Stimulated activated naive B cell treated with anti-CD40 and anti-IgM and Interleukin-4, amounts not matched to agents 10 μg/mL and 1 μg/mL and 100 μg/mL, for 72 hours (primary cell): Measurements from ENCODE around the gene MACROH2A2.
"Not testable (repeated sequence)": the region's sequence is repeated elsewhere in the genome, so short reads cannot be mapped to it uniquely, and the experiment has no call there.

Source experiments
- ATAC-seq, 2 donors: fragments of 150-1000 bp; cut with Tn5 transposase; replicated peaks; 2 replicates each; pipeline ENCODE4 v1.10.0; 2021; ENCODE audit warnings: moderate library complexity in 1 of 2
- DNase-seq: peaks from one replicate; pipeline ENCODE4 v3.0.0; 2021
- H3K27ac Mint-ChIP-seq: one replicate; pipeline ENCODE4 v1.8.0; 2022; ENCODE audit warnings: mild to moderate bottlenecking, mixed read lengths
- H3K27me3 Mint-ChIP-seq, 2 donors: one replicate each; pipeline ENCODE4 v1.8.0; 2022; ENCODE audit warnings: mixed read lengths in 2 of 2
- H3K36me3 Mint-ChIP-seq, 2 donors: one replicate each; pipeline ENCODE4 v1.8.0; 2022; ENCODE audit warnings: mixed read lengths in 2 of 2, mild to moderate bottlenecking in 1 of 2
- H3K4me1 Mint-ChIP-seq, 2 donors: one replicate each; pipeline ENCODE4 v1.8.0; 2022; ENCODE audit warnings: mixed read lengths in 2 of 2, mild to moderate bottlenecking in 1 of 2
- H3K4me3 Mint-ChIP-seq, 2 donors: one replicate each; pipeline ENCODE4 v1.8.0; 2022; ENCODE audit warnings: mild to moderate bottlenecking in 2 of 2, mixed read lengths in 2 of 2, moderate library complexity in 1 of 2
- H3K9me3 Mint-ChIP-seq, 2 donors: one replicate each; pipeline ENCODE4 v1.8.0; 2022; ENCODE audit warnings: mixed read lengths in 2 of 2, mild to moderate bottlenecking in 1 of 2

Gene MACROH2A2

DNA sequence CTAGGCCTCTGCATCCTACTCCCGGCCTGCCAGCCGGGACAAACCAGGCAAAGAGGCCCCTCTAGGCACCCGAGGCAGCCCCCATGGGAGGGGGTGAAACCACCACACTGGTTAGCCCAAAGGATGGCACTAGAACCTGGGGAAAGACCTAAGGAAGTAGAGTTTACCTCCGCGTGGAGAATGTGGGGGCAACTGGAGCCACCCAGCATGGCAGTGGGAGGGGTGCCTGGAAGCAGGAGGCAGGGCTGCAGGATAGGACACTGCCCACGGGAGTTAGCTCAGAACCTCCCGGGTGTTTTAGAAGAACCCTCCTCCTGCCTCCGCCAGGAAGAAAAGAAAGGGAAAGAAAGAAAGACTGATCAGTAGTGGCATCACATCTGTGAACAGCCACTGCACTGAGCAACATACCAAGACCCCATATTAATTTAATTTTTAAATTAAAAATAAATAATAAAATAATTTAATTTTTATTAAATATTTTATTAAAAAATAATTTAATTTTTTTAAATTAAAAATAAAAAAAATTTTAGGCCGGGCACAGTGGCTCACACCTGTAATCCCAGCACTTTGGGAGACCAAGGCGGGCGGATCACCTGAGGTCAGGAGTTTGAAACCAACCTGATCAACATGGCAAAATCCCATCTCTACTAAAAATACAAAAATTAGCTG is 68.8 kb downstream of the MACROH2A2 start:
- no peaks in the 10 kb centered on the region for H3K27me3 Mint-ChIP-seq
- H3K4me1 Mint-ChIP-seq: peaks cover 2 to 8% of the 10 kb centered on the region in 2 donors
- DNase-seq (no peak), ATAC-seq (no peak)
- H3K27ac Mint-ChIP-seq: no peak overlapping the region
- peaks cover 19 to 25% of the 10 kb centered on the region in 2 donors for H3K36me3 Mint-ChIP-seq
- H3K9me3 Mint-ChIP-seq: no peaks in the 10 kb centered on the region
- H3K4me3 Mint-ChIP-seq: no peak overlapping the region

DNA sequence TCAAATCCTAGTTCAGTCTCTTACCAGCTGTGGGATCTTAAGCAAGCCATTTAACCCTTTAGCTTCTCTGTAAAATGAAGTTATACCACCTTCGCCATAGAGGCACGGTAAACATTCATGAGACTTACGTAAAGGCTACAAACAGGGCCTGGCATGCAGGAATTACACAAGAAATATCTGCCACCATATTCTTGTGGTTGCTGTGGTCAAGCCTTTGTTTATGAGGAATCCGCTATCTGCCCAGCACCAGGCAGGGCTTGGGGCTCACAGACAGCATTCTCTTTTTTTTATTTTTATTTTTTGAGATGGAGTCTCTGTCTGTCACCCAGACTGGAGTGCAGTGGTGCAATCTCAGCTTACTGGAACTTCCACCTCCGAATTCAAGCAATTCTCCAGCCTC is 70.1 kb downstream of the MACROH2A2 start:
- no peak for ATAC-seq
- Mint-ChIP-seq H3K27ac (no peak overlapping the region), H3K4me1 (peaks cover 2 to 9% of the 10 kb centered on the region in 2 donors), H3K27me3 (no peaks in the 10 kb centered on the region), H3K36me3 (peaks cover 17 to 20% of the 10 kb centered on the region in 2 donors), H3K9me3 (no peaks in the 10 kb centered on the region), H3K4me3 (no peak overlapping the region)
- no peak for DNase-seq

DNA sequence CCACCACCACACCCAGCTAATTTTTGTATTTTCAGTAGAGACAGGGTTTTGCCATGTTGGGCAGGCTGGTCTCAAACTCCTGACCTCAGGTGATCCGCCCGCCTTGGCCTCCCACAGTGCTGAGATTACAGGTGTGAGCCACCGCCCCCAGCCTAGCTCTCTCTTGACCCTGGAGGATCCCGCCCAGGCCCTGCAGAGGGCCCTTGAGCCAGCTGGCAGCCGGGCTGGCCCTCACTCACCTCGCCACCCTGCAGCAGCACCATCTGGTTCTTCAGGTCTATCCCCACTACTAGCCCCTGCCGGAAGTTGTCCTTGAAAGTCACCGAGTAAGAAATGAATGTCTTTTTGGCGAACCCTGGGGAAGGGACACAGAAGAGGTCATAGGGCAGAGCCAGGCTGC is 70.5 kb downstream of the MACROH2A2 start:
- H3K4me1 Mint-ChIP-seq, H3K27ac Mint-ChIP-seq, H3K4me3 Mint-ChIP-seq, H3K27me3 Mint-ChIP-seq, H3K9me3 Mint-ChIP-seq, ATAC-seq, DNase-seq: not testable (repeated sequence)
- H3K36me3 Mint-ChIP-seq: peaks cover 17 to 19% of the 10 kb centered on the region in 2 donors

DNA sequence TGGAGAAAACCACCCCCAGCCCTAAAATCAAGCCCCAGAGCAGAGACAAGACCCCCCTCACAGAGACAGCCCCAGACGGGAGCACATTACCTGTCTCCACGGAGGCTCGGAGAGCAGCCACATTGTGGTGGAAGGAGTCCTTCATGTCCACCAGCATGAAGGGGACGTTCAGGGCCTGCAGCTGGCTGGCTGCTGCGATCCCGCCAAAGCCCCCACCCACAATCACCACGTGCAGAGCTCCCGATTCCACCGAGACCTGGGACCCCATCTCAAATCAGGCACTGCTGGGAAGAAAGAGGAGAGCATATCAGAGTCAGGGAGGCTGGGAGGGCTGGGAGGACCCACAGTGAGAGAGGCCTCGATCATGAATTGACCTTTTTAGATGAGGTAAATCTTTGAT is 71.2 kb downstream of the MACROH2A2 start:
- peaks cover 2 to 9% of the 10 kb centered on the region in 2 donors for H3K4me1 Mint-ChIP-seq
- H3K36me3 Mint-ChIP-seq: peaks cover 17 to 19% of the 10 kb centered on the region in 2 donors
- DNase-seq: no peak
- no peaks in the 10 kb centered on the region for H3K9me3 Mint-ChIP-seq
- no peak for ATAC-seq
- H3K27ac Mint-ChIP-seq: no peak overlapping the region
- no peak overlapping the region for H3K4me3 Mint-ChIP-seq
- H3K27me3 Mint-ChIP-seq: no peaks in the 10 kb centered on the region

DNA sequence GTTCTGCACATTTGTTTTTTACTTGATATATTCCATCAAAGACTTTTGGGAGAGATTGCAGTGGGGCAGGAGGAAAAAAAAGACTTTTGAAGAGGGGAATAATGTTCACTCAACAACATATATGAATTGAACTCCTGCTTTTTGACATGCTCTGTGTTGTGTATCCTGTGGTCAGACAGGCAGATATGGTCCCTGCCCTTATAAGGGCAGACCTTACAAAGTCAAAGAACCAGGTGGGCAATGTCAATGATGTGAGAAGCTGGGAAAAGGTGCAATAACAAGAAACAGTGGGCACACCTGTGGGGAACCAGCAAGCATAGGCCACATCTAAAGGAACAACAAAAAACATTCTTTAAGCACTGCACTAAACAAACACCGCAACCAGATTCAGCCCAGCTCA is 71.8 kb downstream of the MACROH2A2 start:
- DNase-seq: no peak

DNA sequence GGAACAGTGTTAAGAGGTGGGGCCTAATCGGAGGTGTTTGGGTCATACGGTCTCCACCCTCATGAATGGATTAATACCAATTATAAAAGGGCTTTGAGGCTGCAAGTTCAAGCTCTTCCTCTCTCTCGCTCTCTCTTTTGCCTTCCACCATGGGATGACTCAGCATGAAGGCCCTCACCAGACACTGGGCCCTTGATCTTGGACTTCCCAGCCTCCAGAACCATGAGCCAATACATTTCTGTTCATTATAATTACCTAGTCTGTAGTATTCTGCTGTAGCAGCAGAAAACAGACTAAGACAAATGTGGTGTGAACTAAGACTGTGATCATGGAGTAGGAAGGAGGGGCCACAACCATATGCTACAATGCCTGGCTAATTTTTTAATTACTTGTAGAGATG is 72.3 kb downstream of the MACROH2A2 start:
- peaks cover 17 to 19% of the 10 kb centered on the region in 2 donors for H3K36me3 Mint-ChIP-seq
- H3K27me3 Mint-ChIP-seq: no peaks in the 10 kb centered on the region
- no peaks in the 10 kb centered on the region for H3K9me3 Mint-ChIP-seq
- ATAC-seq (no peak), DNase-seq (no peak)
- H3K27ac Mint-ChIP-seq: no peak overlapping the region
- no peak overlapping the region for H3K4me3 Mint-ChIP-seq
- H3K4me1 Mint-ChIP-seq: peaks cover 2 to 9% of the 10 kb centered on the region in 2 donors

More for the DNA sequence above, 71.8 kb downstream of the MACROH2A2 start:
- no peak for ATAC-seq
- Mint-ChIP-seq H3K27me3 (no peaks in the 10 kb centered on the region), H3K36me3 (peaks cover 17 to 19% of the 10 kb centered on the region in 2 donors), H3K9me3 (no peaks in the 10 kb centered on the region), H3K4me1 (peaks cover 2 to 9% of the 10 kb centered on the region in 2 donors), H3K4me3 (no peak overlapping the region), H3K27ac (no peak overlapping the region)

DNA sequence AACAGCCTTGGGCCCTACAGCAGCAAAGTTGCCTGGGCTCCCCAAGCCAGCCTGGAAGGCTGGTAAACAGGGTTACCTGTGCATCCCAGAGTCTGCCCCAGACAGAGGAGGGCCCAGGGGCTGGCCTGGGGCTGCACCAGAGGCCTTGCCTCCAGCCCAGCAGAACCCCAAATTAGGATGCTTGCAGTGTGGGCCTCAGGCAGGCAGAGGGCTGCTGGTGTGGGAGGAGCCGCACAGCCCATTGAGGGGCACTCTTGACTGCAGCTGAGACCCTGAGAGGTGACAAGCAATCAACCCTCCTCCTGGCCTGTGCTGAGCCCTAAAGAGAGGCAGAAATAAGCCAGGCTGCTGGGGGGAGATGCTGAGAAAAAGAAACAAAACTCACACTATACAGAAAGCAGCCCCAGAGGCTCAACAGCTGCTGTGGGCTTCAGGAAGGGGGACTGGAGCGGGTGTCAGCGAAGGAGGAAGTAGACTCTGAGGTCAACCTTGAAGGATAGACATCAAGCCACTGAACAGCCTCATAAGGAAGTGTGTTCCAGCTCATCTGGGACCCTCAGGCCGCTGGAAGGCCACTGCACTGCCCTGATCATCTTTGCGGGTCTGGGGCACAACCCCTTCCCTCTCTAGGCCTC is 73.4 kb downstream of the MACROH2A2 start:
- peaks cover 14 to 16% of the 10 kb centered on the region in 2 donors for H3K36me3 Mint-ChIP-seq
- H3K27me3 Mint-ChIP-seq: no peaks in the 10 kb centered on the region
- peak; percentile 53 to 61 for ATAC-seq
- H3K27ac Mint-ChIP-seq: no peak overlapping the region
- DNase-seq: no peak
- no peaks in the 10 kb centered on the region for H3K9me3 Mint-ChIP-seq
- H3K4me3 Mint-ChIP-seq: no peak overlapping the region
- H3K4me1 Mint-ChIP-seq: peaks cover 5 to 17% of the 10 kb centered on the region in 2 donors

DNA sequence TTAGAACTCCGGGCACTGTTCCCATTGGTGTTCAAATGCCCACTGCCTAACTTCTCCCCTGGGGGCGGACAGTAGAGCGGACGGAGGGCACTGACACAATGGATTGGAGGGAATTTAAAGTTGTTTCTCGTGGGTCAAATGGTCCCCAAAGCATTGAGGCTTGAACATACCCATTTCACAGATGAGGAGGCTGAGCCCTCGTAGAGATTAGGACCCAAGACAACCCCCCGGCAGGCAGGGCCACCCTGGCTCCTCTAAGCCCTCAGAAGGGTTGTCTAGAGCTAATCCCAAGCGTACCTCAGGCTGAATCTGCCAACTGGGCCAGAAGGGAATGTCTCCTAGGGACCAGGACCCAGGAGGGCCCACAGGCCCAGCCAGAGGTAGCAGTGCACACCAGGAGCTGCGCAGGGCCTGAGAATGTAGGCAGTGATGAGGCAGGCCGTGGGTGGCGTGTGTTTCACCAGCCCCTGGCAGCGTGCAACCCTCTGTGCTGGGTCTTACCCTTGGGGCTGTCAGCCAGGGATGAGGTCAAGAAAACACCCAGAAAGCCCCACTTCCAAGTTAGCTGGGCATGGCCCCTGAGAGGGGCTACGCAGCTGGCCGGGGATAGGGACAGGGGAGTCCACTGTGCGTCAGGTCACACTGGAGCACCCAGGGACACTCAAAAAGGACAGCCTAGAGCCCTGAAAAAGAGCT is 74.2 kb downstream of the MACROH2A2 start:
- no peak for ATAC-seq
- no peaks in the 10 kb centered on the region for H3K27me3 Mint-ChIP-seq
- H3K9me3 Mint-ChIP-seq: no peaks in the 10 kb centered on the region
- no peak overlapping the region for H3K4me3 Mint-ChIP-seq
- peaks cover 9 to 25% of the 10 kb centered on the region in 2 donors for H3K4me1 Mint-ChIP-seq
- peaks cover 13 to 14% of the 10 kb centered on the region in 2 donors for H3K36me3 Mint-ChIP-seq
- peak overlapping the region; percentile 1 for H3K27ac Mint-ChIP-seq
- no peak for DNase-seq

DNA sequence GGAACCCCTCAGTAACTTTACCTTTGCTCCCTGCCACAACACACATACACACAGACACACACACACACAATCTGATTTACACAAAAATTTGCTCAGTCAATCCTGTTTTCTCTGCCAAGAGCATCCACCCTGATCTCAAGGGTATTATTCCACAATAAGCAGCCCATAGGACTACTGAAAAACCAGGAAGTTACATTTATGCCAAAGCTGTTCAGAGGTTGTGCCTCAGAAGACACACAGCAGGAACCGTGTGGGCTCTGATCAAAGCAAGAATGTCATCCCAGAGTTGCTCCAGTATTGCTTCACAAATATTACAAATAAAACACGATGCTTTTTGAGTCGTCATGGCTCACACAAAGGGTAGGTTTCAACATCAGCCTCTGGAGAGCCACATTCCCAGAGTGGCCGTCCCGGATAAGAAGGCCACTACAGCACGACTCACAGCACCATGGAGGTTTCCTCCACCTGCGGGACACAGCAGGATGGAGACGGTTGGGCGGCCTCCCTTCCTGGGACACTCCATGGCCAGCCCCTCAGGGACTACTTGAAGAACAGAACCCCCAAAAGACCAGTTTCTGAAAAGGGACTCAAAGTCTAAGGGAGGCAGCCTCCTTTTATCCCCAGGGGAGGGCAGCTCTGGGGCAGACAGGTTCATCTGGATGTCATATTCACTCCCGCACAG is 78.4 kb downstream of the MACROH2A2 start:
- no peak for ATAC-seq
- peaks cover 23 to 39% of the 10 kb centered on the region in 2 donors for H3K4me1 Mint-ChIP-seq
- no peak for DNase-seq
- H3K27me3 Mint-ChIP-seq: peaks cover 0 to 4% of the 10 kb centered on the region in 2 donors
- no peak overlapping the region for H3K4me3 Mint-ChIP-seq
- no peak overlapping the region for H3K27ac Mint-ChIP-seq
- H3K9me3 Mint-ChIP-seq: no peaks in the 10 kb centered on the region
- peaks cover 9 to 12% of the 10 kb centered on the region in 2 donors for H3K36me3 Mint-ChIP-seq

DNA sequence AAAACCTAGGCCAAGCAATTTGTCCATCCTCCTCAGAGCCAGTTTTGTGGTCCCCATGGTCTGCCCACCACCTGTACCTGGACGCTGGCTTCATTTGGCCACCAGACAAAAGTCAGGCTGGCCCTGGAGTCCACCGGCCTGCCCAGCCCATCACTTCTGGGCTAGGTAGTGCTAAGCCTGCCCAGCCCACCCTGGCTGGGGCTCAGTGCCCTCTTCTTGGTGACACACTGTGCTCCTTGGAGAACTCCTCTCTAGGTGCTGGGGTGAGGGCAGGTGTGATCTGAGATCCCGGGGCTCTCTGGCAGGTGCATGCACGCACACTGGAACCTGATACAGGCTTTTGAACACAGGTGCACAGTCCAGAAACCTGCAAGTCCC is 78.9 kb downstream of the MACROH2A2 start:
- ATAC-seq: no peak
- Mint-ChIP-seq H3K27me3 (peaks cover 0 to 4% of the 10 kb centered on the region in 2 donors), H3K36me3 (peaks cover 9 to 13% of the 10 kb centered on the region in 2 donors), H3K4me1 (peaks cover 22 to 36% of the 10 kb centered on the region in 2 donors), H3K9me3 (no peaks in the 10 kb centered on the region), H3K27ac (peak overlapping the region; percentile 97), H3K4me3 (peak overlapping the region; percentile 85 to 97)
- DNase-seq: no peak

DNA sequence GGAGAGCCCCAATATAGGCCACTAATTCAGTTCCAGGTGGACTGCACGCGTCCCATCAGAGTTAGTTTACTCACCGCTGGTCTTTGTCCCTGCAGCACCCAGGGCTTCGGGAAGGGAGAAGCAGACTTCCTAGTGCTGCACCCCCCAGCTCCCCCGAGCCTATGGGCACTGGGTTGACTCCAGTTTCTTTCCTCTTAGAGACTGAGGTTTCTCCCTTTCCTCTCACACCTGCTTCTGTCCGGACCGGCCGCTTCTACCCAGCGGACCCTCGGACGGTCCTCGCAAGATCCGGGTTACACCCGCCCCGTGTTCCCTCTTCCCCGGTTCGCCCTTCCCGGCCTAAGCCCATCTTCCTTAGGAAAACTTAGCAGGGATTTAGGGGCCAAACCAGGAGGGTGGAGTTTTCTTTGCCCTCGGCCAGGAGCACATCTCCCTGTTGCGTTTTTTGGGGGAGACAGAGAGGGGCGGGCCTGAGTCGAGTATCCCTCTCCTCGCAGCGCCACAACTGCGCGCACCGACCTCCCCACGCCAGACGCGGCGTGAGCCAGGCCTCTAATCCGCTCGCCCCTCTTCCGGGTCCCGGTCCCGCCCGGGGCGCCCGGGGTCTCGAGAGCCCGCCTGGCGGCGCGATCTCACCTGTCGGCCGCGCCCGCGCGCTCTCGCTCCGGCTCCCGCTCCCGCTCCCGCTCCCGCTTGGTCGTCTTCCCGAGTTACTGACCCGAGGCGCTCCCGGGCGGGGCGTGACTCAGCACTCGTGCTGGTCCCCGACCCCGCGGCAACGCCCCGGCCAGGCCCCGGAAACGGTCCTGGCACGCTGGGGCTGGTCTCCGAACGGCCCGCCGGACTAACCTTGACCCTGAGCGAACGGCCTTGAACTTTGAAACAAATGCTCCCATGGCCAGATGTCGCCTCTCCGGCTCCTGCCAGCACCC is 79.7 kb downstream of the MACROH2A2 start, which contains the start of gene AIFM2:
Gene AIFM2 (minus strand): TSS at position 728 of the 932 bp plus-strand sequence. CDS start 8,741 bp downstream, outside the sequence.
- ATAC-seq (peak; percentile 90 to 91), DNase-seq (peak; percentile 24)
- Mint-ChIP-seq H3K4me3 (peak within 1 kb of the TSS; percentile 85 to 97), H3K4me1 (peaks cover 27 to 40% of the 10 kb centered on the region in 2 donors), H3K27me3 (peaks cover 0 to 4% of the 10 kb centered on the region in 2 donors), H3K27ac (peak within 1 kb of the TSS; percentile 97), H3K36me3 (peaks cover 15 to 19% of the 10 kb centered on the region in 2 donors), H3K9me3 (no peaks in the 10 kb centered on the region)

DNA sequence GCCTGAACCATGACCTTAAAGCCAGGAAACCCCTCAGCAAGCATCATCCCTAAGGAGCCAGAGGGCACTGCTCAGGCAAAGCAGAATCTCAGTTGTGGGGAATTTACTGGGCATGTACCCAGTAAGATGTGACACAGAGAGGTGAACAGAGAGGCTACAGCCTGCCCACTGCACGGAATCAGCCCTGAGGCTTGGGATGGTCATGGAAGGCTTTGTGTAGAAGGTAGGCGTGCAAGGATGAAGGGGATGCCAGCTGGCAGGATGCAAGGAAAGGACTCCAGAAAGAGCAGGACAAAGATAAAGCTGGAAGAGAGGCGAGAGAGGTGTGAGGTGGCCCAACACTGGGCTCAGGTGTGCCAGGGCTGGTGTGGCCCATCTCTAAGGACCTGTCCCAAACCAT is 82.4 kb downstream of the MACROH2A2 start:
- Mint-ChIP-seq H3K4me3 (no peak overlapping the region), H3K4me1 (peaks cover 27 to 45% of the 10 kb centered on the region in 2 donors), H3K27me3 (peaks cover 0 to 4% of the 10 kb centered on the region in 2 donors), H3K36me3 (peaks cover 25 to 35% of the 10 kb centered on the region in 2 donors), H3K27ac (no peak overlapping the region), H3K9me3 (no peaks in the 10 kb centered on the region)
- ATAC-seq (no peak), DNase-seq (no peak)

DNA sequence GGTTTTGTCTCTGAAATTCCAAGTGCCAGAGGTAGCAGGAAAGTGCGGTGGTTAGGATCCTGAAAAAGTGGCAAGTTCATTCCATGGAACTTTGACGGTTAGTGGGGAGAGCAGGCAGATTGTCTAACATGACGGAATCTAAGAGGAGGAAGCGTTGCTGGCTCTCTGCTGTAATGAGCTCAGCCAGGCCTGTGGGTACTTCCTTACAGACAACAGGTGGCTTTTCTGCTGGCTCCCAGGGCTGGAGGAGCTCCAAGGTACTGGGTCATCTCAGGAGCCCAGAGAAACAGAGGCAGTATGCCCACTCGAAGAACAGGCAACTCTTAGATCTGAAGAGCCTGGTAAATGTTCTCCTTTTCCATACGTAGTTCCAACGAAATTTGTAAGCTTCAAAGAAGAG is 83.0 kb downstream of the MACROH2A2 start:
- Mint-ChIP-seq H3K27me3 (peaks cover 0 to 4% of the 10 kb centered on the region in 2 donors), H3K9me3 (no peaks in the 10 kb centered on the region), H3K4me1 (peaks cover 26 to 40% of the 10 kb centered on the region in 2 donors), H3K4me3 (no peak overlapping the region), H3K27ac (no peak overlapping the region), H3K36me3 (peaks cover 24 to 34% of the 10 kb centered on the region in 2 donors)
- DNase-seq (no peak), ATAC-seq (no peak)
